Suprapubic skin (tissue), 4 donors: ENCODE data around the gene GPRC5A. TPM values are rescaled to one million over a fixed set of nuclear protein-coding genes. Genes with fewer than 3 reads are reported as not detected.
A peak's percentile ranks its signal among the peaks of the same experiment; 100 is the strongest.

Experiments used
- DNase-seq, 2 donors: peaks; one replicate each; pipeline ENCODE4 v3.0.0-alpha.2; 2019; ENCODE audit warnings: low spot score in 2 of 2
- H3K27ac ChIP-seq: fragments of 200-600 bp; sonication (generic); one replicate; pipeline ENCODE4 v1.5.1; 2019
- H3K27me3 ChIP-seq: fragments of 200-600 bp; sonication (generic); one replicate; pipeline ENCODE4 v1.5.1; 2019
- H3K36me3 ChIP-seq: fragments of 200-600 bp; sonication (generic); one replicate; pipeline ENCODE4 v1.5.1; 2019
- H3K4me1 ChIP-seq: fragments of 200-600 bp; sonication (generic); one replicate; pipeline ENCODE4 v1.5.1; 2019
- H3K4me3 ChIP-seq: fragments of 200-600 bp; sonication (generic); one replicate; pipeline ENCODE4 v1.5.1; 2019; ENCODE audit warnings: mild to moderate bottlenecking
- H3K9me3 ChIP-seq: fragments of 200-600 bp; sonication (generic); one replicate; pipeline ENCODE4 v1.5.1; 2019
- CTCF ChIP-seq, 2 donors: fragments of 200-600 bp in 1 of 2; fragments of 450-650 bp in 1 of 2; sonication (generic) in 1 of 2; IDR thresholded peaks; one replicate each; pipeline ENCODE4 v1.5.1; 2016 to 2019; ENCODE audit warnings: antibody characterized with exemption in 2 of 2, mild to moderate bottlenecking in 1 of 2, moderate library complexity in 1 of 2
- EP300 ChIP-seq: sonication (generic); formaldehyde crosslinking; IDR thresholded peaks from one replicate; pipeline ENCODE4 v1.6.1; 2017; ENCODE audit warnings: antibody characterized with exemption
- POLR2A ChIP-seq, 2 donors: fragments of 450-650 bp; IDR thresholded peaks; one replicate each; pipeline ENCODE4 v1.6.1; 2017; ENCODE audit warnings: antibody characterized with exemption in 2 of 2, mild to moderate bottlenecking in 2 of 2, moderate library complexity in 2 of 2
- POLR2AphosphoS5 ChIP-seq, 3 donors: sonication (generic); formaldehyde crosslinking; IDR thresholded peaks; one replicate each; pipeline ENCODE4 v1.6.1; 2017; ENCODE audit warnings: antibody characterized with exemption in 3 of 3
- WGBS: methylation state at CpG from one replicate; pipeline ENCODE4 v1.1.5; 2018; 5-methylcytosine and 5-hydroxymethylcytosine counted together
- total RNA-seq, 4 donors: library from RNA; depleted of rRNA; stranded (reverse); fragments of >200 nt; gene quantifications; one replicate each; pipeline ENCODE4 v1.1.0, GENCODE V29; 2016

Gene GPRC5A
- total RNA-seq, 4 donors from 2014 or later, result 4.0 to 11.0 (median 7.2) TPM

- DNase-seq, result no peak
Observed at GRCh38 chr12:12864243-12864642, 27.1 kb upstream of the GPRC5A start.

GRCh38 chr12:12868477-12869235 lies 22.7 kb upstream of the GPRC5A start:
- TF ChIP-seq POLR2AphosphoS5 (IDR thresholded peaks at IDR 0.05) (no peak), POLR2A (IDR thresholded peaks at IDR 0.05) (no peak), EP300 (no peak), CTCF (IDR thresholded peaks at IDR 0.05) (no peak)
- Histone ChIP-seq H3K9me3 (no peaks in the 10 kb centered on the region), H3K27ac (no peak overlapping the region), H3K4me1 (peaks cover 14% of the 10 kb centered on the region), H3K36me3 (no peaks in the 10 kb centered on the region), H3K27me3 (no peaks in the 10 kb centered on the region), H3K4me3 (no peak overlapping the region)
- DNase-seq, result no peak
- 98% methylated on average over 3 of the region's 3 CpGs for WGBS

More at GRCh38 chr12:12864243-12864642, 27.1 kb upstream of the GPRC5A start:
- no peak overlapping the region for H3K4me3 ChIP-seq
- H3K27ac ChIP-seq, result no peak overlapping the region
- H3K4me1 ChIP-seq, result no peaks in the 10 kb centered on the region
- H3K36me3 ChIP-seq, result no peaks in the 10 kb centered on the region
- H3K27me3 ChIP-seq, result no peaks in the 10 kb centered on the region
- TF ChIP-seq POLR2A (IDR thresholded peaks at IDR 0.05), result no peak
- TF ChIP-seq CTCF (IDR thresholded peaks at IDR 0.05), result no peak
- no peak for TF ChIP-seq EP300
- TF ChIP-seq POLR2AphosphoS5 (IDR thresholded peaks at IDR 0.05), result no peak
- WGBS, result 96% methylated on average over 2 of the region's 2 CpGs
- H3K9me3 ChIP-seq, result no peaks in the 10 kb centered on the region

- Histone ChIP-seq H3K27ac (no peak overlapping the region), H3K9me3 (no peaks in the 10 kb centered on the region), H3K4me3 (no peak overlapping the region), H3K36me3 (no peaks in the 10 kb centered on the region), H3K27me3 (no peaks in the 10 kb centered on the region), H3K4me1 (peaks cover 14% of the 10 kb centered on the region)
- TF ChIP-seq POLR2AphosphoS5 (IDR thresholded peaks at IDR 0.05) (no peak), EP300 (no peak), POLR2A (IDR thresholded peaks at IDR 0.05) (no peak), CTCF (IDR thresholded peaks at IDR 0.05) (no peak)
- DNase-seq, result no peak
- WGBS, result 83% methylated on average over 7 of the region's 7 CpGs
Observed at GRCh38 chr12:12870465-12870864, 20.9 kb upstream of the GPRC5A start.

- Histone ChIP-seq H3K9me3 (no peaks in the 10 kb centered on the region), H3K4me3 (no peak overlapping the region), H3K27ac (peak overlapping the region; percentile 19), H3K4me1 (peaks cover 14% of the 10 kb centered on the region), H3K36me3 (no peaks in the 10 kb centered on the region), H3K27me3 (no peaks in the 10 kb centered on the region)
- WGBS, result 79% methylated on average over 6 of the region's 6 CpGs
- TF ChIP-seq POLR2A (IDR thresholded peaks at IDR 0.05) (no peak), EP300 (no peak), CTCF (IDR thresholded peaks at IDR 0.05) (no peak), POLR2AphosphoS5 (IDR thresholded peaks at IDR 0.05) (no peak)
- DNase-seq, result no peak
Observed at GRCh38 chr12:12871587-12872138, 19.7 kb upstream of the GPRC5A start.

- Histone ChIP-seq H3K27me3 (no peaks in the 10 kb centered on the region), H3K27ac (peak overlapping the region; percentile 19), H3K4me3 (no peak overlapping the region), H3K36me3 (no peaks in the 10 kb centered on the region), H3K9me3 (no peaks in the 10 kb centered on the region), H3K4me1 (peaks cover 14% of the 10 kb centered on the region)
- WGBS, result 50% methylated on average over 9 of the region's 10 CpGs
- no peak for DNase-seq
- TF ChIP-seq POLR2A (IDR thresholded peaks at IDR 0.05), result no peak
- TF ChIP-seq POLR2AphosphoS5 (IDR thresholded peaks at IDR 0.05), result no peak
- no peak for TF ChIP-seq EP300
- no peak for TF ChIP-seq CTCF (IDR thresholded peaks at IDR 0.05)
Observed at GRCh38 chr12:12872139-12872933, 19.0 kb upstream of the GPRC5A start.
